ENCODE measurements around the gene ACBD7. TPM values are rescaled to one million over a fixed set of nuclear protein-coding genes. Genes with fewer than 3 reads are reported as not detected.

Gene ACBD7
- 0.72 to 1.1 TPM (median 0.80 TPM) in 5 replicates for total RNA-seq (2022; extraction: Qiagen RNA extraction)

DNA sequence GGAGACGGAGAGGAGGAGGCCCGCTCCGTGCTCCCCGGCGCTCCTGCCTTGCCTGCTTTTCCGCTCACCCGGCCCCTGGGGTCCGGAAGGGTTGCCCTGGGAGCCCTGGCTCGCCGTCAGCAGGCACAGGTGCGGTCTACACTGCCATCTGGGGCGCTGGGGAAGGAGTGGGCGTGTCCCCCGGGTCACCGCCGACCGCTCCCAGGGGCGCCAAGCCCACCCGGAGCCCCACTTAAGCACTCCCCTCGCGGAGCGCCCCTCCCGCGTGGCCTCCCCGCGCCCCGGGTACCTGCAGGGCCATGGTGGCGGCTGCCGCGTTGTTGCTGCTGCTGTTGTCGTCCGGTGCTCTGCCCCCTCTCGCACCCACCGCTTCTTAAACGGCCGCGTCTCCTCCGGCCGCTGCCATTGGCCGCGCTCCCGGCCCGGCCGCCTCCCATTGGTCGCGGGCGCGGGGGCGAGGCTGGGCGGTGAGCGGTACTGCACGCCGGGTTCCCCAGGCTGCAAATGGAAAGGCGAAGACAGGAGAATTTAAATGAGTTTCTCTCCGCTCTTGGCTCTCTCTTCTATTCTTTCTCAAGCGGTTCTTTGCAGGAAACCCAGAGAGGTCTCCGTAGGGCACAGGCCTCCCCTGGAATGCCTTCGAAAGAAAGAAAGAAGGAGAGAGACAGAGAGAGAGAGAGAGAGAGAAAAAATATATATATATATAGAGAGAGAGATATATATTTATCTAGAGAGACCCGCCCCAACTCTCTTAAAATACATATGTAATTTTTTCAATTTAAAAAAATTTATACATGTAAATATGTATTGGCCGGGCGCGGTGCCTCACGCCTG lies at the start of gene ACBD7:
ACBD7 (minus strand) TSS at position 349 of the 834 bp plus-strand sequence; CDS start at position 301, 48 bp downstream.

DNA sequence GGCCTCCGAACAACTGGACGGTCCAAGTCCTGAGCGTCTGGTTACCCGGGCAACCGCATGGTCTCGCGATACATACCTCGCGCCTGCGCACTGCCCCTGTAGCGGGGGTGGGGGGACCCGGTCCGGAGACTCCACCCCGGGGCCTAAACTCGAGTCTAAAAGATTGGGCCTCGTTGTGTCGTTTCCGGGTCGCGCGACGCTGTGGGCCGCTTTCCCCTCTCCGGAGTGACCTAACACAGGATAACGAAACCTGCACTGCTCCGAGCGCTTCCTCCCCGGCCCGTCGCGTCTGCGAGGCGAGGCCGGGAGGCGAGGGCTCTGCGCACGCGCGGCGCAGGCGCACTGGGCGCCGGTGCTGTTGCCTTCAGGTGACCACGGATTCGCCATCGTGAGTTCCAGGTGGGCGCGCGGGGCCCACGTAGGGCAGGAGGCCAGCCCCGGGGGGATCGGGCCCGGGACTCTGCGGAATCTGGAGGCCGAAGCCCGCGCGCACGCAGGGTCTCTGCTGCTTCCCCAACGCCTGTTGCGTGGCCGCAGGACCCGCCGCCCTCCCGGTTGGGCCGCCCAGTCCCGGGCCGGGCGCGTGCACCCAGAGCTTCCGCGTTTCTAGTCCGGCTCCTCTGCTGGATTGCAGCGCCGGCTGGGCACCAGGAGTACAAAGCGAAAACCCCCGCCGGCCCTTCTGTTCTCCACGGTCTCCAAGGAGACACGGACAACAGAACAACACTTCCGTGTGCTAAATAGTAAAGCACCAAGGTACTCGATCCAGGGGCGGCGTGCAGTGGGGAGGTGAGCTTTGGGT lies 8.6 kb upstream of the ACBD7 start, which contains the start of gene RPP38:
RPP38 (plus strand) TSS at position 345 of the 802 bp plus-strand sequence. CDS start 5,960 bp downstream, outside the sequence.

DNA sequence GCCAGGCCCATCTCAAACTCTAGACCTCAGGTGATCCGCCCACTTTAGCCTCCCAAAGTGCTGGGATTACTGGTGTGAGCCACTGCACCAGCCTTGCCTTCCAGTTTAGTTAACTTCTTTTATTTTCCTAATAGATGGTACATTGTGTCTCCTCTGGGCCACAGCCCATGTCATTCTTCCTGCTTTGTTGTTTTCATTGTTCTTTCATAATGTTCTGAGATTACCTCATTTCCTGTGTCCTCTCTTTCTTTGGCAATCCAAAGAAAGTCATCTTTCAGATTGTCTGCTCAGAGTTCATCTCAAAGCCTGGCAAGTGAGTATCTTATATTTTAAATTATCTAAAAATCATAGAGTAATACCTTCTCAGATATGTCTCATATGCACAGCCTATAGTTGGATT lies 44.9 kb downstream of the ACBD7 start, which contains the start of gene OLAH:
OLAH (plus strand) TSS at position 270 of the 400 bp plus-strand sequence. CDS start 3,346 bp downstream, outside the sequence.

Other genes starting within 250 kb of the ACBD7 start
- gene SUV39H2, start 209.9 kb downstream of the ACBD7 start, total RNA-seq (2022; extraction: Qiagen RNA extraction): 19.1 to 27.5 TPM (median 20.3 TPM) in 5 replicates
- gene DCLRE1C, start 134.7 kb downstream of the ACBD7 start, total RNA-seq (2022; extraction: Qiagen RNA extraction): 4.6 to 5.6 TPM (median 5.4 TPM) in 5 replicates
- gene MEIG1, start 129.4 kb downstream of the ACBD7 start, total RNA-seq (2022; extraction: Qiagen RNA extraction): 0.57 to 1.3 TPM (median 0.92 TPM) in 5 replicates
- 0.06 to 0.20 TPM (median 0.12 TPM) in 5 replicates for gene OLAH, start 44.8 kb downstream of the ACBD7 start, total RNA-seq (2022; extraction: Qiagen RNA extraction)
- 34.1 to 38.1 TPM (median 35.3 TPM) in 5 replicates for gene RPP38, start 8.6 kb upstream of the ACBD7 start, total RNA-seq (2022; extraction: Qiagen RNA extraction)
- gene NMT2, start 79.9 kb upstream of the ACBD7 start, total RNA-seq (2022; extraction: Qiagen RNA extraction): 21.1 to 27.2 TPM (median 24.2 TPM) in 5 replicates

Measured in A549 treated with CORT108297 at 1 μM for 4 hours (cell line).